Neural crest cell (in vitro differentiated cells): Measurements from ENCODE around the gene CHRDL2. TPM values are rescaled to one million over a fixed set of nuclear protein-coding genes. Genes with fewer than 3 reads are reported as not detected.
A peak's percentile ranks its signal among the peaks of the same experiment; 100 is the strongest.

ENCODE experiments used
- DNase-seq: peaks from one replicate; pipeline ENCODE4 v3.0.0; 2021; ENCODE audit warnings: low read depth, mixed read lengths, low spot score
- H3K27ac Mint-ChIP-seq: one replicate; pipeline ENCODE4 v1.8.0; 2021; ENCODE audit warnings: mild to moderate bottlenecking, mixed read lengths; ENCODE audit not compliant: unreplicated experiment
- H3K27me3 Mint-ChIP-seq: 2 replicates; pipeline ENCODE4 v1.8.0; 2021; ENCODE audit warnings: low read depth, mild to moderate bottlenecking, mixed read lengths
- H3K36me3 Mint-ChIP-seq: 2 replicates; pipeline ENCODE4 v1.8.0; 2021; ENCODE audit warnings: low read depth, mild to moderate bottlenecking, mixed read lengths
- H3K4me1 Mint-ChIP-seq: 2 replicates; pipeline ENCODE4 v1.8.0; 2021; ENCODE audit warnings: mixed read lengths
- H3K4me3 Mint-ChIP-seq: one replicate; pipeline ENCODE4 v1.8.0; 2021; ENCODE audit warnings: mild to moderate bottlenecking, mixed read lengths
- H3K9me3 Mint-ChIP-seq: 2 replicates; pipeline ENCODE4 v1.8.0; 2021; ENCODE audit warnings: mixed read lengths
- total RNA-seq: library from RNA; stranded (reverse); gene quantifications from 2 replicates; pipeline ENCODE4 v1.2.1, GENCODE V29; 2021
- TF ChIP-seq, protein P1 (sequence below): fragments of 200-600 bp; sonication (generic); conservative IDR thresholded peaks from 2 replicates; pipeline ENCODE4 v1.5.0; 2021; ENCODE audit warnings: antibody characterized with exemption, mild to moderate bottlenecking

The CHRDL2 gene
- total RNA-seq, 1 donor from 2014 or later = 0.35 TPM

DNA sequence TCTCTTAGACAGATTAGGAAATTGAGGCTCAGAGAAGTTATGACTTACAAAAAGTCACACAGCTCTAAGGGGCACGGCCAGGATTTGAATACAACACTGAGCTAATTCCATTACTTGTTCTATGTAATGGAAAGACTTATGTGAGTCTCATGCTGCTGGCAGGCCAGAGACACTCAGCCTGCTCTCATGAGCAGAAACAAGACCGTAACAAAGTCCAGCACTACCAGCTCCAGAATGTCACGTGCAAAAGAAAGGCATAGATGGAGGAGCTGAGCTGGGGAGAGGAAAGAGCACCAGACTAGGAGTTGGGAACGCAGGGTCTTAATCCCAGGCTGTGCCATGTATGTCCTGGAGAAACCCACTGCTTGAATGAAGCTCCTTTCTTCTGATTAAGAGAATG lies 1.8 kb downstream of the CHRDL2 start:
- no peak for DNase-seq
- Mint-ChIP-seq H3K4me1 (peaks cover 4% of the 10 kb centered on the region), H3K36me3 (no peaks in the 10 kb centered on the region), H3K9me3 (no peaks in the 10 kb centered on the region), H3K27ac (no peak overlapping the region), H3K27me3 (peaks cover 86% of the 10 kb centered on the region), H3K4me3 (no peak overlapping the region)
- TF ChIP-seq, protein P1, sequence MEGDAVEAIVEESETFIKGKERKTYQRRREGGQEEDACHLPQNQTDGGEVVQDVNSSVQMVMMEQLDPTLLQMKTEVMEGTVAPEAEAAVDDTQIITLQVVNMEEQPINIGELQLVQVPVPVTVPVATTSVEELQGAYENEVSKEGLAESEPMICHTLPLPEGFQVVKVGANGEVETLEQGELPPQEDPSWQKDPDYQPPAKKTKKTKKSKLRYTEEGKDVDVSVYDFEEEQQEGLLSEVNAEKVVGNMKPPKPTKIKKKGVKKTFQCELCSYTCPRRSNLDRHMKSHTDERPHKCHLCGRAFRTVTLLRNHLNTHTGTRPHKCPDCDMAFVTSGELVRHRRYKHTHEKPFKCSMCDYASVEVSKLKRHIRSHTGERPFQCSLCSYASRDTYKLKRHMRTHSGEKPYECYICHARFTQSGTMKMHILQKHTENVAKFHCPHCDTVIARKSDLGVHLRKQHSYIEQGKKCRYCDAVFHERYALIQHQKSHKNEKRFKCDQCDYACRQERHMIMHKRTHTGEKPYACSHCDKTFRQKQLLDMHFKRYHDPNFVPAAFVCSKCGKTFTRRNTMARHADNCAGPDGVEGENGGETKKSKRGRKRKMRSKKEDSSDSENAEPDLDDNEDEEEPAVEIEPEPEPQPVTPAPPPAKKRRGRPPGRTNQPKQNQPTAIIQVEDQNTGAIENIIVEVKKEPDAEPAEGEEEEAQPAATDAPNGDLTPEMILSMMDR = no peak

DNA sequence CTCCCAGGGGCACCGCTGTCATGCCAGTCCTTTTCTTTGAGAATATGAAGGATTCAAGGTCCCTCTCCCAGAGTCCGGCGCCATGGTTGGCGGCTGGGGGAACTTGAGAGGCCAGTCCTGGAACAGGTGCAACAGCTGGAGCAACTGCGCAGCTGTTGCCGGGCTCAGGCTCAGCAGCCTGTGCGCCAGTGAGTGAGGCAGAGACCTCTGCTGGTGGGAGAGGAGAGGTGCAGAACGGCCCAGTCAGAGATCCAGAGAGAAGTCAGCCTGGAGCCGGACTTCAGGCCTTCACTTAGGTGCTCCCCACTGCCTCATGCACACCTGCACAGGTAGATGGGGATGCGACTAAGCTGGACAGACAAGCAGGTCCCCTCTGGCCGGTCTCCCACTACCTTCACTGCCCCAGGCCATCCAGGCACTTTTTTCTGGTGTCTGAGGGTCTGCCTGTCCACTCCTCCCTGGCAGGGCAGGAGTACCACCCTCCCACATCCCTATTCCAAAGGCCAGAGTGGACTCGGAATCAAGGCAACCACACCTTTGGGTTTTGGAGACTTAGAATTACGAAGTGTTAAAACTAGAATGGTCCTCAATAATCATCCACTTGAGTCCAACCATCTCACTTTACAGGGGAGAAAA lies 4.6 kb downstream of the CHRDL2 start:
- H3K27ac Mint-ChIP-seq = no peak overlapping the region
- H3K9me3 Mint-ChIP-seq = no peaks in the 10 kb centered on the region
- TF ChIP-seq, protein P1 = peak; percentile 82
- peaks cover 74% of the 10 kb centered on the region for H3K27me3 Mint-ChIP-seq
- peak; percentile 68 for DNase-seq
- H3K4me3 Mint-ChIP-seq = no peak overlapping the region
- no peaks in the 10 kb centered on the region for H3K36me3 Mint-ChIP-seq
- H3K4me1 Mint-ChIP-seq = no peaks in the 10 kb centered on the region

DNA sequence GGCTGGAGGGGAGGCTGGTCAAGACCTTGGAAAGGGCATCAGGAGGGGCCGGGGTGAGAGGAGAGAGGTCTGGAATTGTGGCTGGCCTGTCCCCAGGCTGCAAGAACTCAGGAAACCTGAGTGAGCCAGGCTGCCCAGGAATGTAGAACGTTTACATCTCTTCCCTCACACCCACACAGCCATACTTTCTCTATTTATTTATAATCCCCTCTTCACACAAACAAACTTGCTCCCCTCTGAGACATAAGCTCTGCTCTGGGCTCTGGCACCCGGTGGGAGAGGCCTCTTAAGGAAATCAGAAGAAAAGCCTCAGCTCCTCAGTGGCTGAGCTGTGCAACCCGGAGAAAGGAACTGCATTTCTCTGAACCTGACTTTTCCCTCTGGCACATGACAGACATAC lies 5.5 kb downstream of the CHRDL2 start:
- DNase-seq = no peak
- H3K27me3 Mint-ChIP-seq = peaks cover 68% of the 10 kb centered on the region
- no peaks in the 10 kb centered on the region for H3K9me3 Mint-ChIP-seq
- TF ChIP-seq, protein P1 = no peak
- no peak overlapping the region for H3K27ac Mint-ChIP-seq
- no peak overlapping the region for H3K4me3 Mint-ChIP-seq
- no peaks in the 10 kb centered on the region for H3K36me3 Mint-ChIP-seq
- H3K4me1 Mint-ChIP-seq = peaks cover 4% of the 10 kb centered on the region

DNA sequence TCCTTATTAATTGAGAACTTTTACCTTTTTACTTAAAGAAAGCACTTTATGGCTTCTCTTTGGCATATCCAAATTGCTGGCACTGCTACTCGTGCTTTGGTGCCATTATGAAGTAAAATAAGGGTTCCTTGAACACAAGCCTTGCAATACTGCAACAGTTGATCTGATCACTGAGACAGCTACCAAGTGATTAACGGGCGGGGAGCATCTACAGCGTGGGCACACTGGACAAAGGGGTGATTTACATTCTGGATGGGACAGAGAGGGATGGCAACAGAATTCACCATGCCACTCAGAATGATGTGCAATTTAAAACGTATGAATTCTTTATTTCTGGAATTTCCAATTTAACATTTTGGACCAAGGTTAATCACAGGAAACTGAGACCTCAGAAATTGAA lies 7.7 kb downstream of the CHRDL2 start:
- no peak for DNase-seq
- Mint-ChIP-seq H3K27me3 (peaks cover 46% of the 10 kb centered on the region), H3K9me3 (no peaks in the 10 kb centered on the region), H3K4me3 (no peak overlapping the region), H3K4me1 (peaks cover 13% of the 10 kb centered on the region), H3K36me3 (no peaks in the 10 kb centered on the region), H3K27ac (no peak overlapping the region)
- TF ChIP-seq, protein P1 = no peak

DNA sequence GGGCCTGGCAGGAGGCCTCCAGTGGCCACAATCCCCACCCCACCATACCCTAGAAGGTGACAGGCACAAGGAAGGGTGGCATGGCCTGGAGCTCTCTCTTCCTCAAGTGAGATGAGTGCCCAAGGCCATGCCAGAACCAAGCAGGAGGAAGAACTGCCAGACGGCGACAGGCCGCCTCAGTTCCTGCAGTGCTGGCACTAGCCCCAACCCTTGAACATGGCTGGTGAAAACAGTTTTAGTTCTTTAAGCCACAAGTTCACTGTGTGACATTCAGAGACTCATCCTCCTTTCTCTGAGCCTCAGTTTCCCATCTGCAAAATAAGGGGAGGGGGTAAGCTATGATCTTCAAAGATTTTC lies 9.8 kb downstream of the CHRDL2 start:
- TF ChIP-seq, protein P1 = no peak
- H3K27ac Mint-ChIP-seq = no peak overlapping the region
- no peak for DNase-seq
- H3K4me3 Mint-ChIP-seq = no peak overlapping the region
- no peaks in the 10 kb centered on the region for H3K36me3 Mint-ChIP-seq
- no peaks in the 10 kb centered on the region for H3K9me3 Mint-ChIP-seq
- H3K27me3 Mint-ChIP-seq = peaks cover 28% of the 10 kb centered on the region
- peaks cover 13% of the 10 kb centered on the region for H3K4me1 Mint-ChIP-seq
